HK-2 (cell line): Measurements from ENCODE around the gene DNAH11.
"Not testable (repeated sequence)": the region's sequence is repeated elsewhere in the genome, so short reads cannot be mapped to it uniquely, and the experiment has no call there.

Experiments
- DNase-seq: peaks from one replicate; pipeline ENCODE4 v3.0.0-alpha.2; 2018; ENCODE audit not compliant: unreplicated experiment

DNAH11 gene

DNA sequence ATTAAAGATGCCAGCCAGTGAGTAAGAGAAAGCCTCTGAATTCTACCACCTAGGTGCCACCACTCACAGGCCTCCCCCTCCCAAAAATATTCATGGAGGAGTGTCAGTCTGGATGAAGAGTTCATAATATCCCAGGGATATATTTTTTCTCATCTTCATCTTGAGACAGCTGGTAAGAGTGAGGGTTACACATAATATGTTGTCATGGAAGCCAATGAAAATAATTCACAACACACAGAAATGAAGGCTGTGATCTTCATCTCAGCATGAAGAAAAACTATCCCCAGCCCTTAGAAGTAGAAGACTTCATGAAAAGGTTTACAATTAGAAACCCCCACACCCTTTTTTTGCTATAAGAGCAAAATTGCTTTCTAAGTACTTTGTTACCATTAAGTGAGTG is 175.6 kb downstream of the DNAH11 start:
- no peak for DNase-seq

DNA sequence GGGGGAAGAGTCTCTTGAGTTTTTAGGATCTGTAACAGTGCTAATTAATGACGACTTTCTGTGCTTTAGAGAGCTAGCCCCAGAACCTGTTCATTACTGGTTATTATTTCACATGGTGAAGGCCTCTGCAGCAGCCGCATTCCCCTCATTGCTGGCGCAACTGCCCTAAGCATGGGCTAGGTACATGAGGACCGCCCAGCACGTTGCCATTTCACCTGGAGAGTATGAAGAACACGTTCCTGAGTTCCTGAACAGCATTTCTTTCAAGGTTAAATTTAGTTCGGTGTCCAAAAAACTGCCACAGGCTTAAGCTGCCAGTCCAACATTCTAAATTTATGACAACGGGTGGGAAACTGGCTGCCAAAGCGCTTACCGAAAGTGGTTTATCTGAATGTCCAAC is 177.0 kb downstream of the DNAH11 start:
- DNase-seq, result no peak

DNA sequence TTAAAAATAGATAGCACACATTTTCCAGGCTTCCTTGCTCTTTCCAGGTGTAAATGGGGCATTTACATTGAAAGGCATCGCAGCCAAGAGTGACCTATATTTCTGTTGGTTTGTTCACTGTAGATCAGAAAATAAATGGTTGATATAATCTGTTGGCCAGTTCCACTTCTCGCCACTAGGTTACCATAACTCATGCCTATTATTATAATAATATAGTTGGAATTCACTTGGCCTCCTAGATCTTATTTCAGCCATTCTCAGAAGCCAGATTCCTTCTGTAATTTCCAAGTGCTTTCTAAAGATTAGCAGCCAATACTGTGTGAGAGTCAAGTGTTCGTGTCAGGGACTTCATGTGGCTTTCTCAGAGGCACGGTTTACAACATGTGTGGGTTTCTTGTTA is 179.5 kb downstream of the DNAH11 start:
- DNase-seq, result no peak

DNA sequence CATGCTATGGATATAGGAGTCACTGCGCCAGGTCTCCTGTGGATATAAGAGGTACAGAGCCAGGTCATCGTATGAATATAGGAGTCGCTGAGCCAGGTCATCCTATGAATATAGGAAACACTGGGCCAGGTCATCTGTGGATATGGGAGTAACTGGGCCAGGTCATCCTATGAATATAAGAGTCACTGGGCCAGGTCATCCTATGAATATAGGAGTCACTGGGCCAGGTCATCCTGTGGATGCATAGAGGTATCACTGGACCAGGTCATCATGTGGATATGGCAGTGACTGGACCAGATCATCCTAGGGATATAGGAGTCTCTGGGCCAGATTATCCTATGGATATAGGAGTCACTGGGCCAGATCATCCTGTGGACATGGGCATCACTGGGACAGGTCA is 181.7 kb downstream of the DNAH11 start:
- no peak for DNase-seq

DNA sequence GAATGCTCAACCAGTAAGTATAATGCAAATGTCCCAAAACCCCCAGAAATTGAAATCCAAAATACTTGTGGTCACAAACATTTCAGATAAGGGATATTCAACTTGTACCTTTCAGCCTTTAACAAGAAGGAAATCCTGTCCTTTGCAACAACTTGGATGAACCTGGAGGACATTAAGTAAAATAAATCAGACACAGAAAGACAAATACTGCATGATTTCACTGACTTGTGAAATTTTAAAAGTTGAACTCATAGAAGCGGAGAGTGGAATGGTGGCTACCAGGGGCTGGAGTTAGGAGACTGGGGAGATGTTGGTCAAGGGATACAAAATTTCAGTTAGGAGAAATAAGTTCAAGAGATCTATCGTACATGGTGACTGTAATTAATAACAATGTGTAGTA is 187.6 kb downstream of the DNAH11 start:
- DNase-seq, result no peak

DNA sequence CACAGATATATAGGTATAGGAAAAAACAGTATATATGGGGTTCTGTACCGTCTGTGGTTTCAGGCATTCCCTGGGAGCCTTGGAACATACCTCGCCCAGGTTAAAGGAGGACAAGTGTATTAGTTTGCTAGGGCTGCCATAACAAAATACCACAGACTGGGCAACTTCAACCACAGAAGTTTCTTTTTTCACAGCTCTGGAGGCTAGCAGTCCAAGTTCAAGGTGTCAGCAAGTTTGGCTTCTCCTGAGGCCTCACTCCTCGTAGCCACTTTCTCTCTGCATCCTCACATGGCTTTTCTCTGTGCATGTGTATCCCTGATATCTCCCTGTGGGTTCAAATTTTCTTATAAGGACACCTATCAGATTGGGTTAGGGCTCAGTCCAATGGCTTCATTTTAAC is 189.1 kb downstream of the DNAH11 start:
- DNase-seq, result no peak

DNA sequence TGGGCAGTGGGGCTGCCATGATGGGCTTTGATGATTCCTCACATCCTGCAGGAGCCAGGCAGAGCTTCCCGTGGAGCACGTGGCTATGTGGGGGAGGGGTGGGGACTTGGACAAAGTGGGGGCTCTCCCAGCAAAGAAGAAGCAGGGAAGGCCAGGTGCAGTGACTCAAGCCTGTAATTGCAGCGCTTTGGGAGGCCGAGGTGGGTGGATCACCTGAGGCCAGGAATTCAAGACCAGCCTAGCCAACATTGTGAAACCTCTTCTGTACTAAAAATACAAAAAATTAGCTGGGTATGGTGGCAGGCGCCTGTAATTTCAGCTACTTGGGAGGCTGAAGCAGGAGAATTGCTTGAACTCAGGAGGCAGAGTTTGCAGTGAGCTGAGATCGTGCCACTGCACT is 190.1 kb downstream of the DNAH11 start:
- not testable (repeated sequence) for DNase-seq

DNA sequence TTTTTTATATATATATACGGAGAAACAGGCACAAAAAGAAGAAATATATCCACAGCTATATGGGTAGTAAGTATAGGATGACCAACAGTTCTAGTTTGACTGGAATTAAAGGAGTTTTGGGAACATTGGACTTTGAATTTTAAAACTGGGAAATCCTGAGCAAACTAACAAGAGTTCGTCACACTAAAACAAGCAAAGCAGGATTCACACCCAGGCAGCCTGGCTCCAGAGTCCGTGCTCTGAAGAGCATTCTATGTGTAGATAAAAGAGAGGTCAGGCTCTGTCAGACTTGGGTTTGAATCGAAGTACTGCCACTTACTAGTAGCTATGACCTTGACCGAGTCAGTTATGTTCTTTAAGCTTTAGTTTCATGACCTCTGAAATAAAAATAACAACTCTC is 191.0 kb downstream of the DNAH11 start:
- no peak for DNase-seq

DNA sequence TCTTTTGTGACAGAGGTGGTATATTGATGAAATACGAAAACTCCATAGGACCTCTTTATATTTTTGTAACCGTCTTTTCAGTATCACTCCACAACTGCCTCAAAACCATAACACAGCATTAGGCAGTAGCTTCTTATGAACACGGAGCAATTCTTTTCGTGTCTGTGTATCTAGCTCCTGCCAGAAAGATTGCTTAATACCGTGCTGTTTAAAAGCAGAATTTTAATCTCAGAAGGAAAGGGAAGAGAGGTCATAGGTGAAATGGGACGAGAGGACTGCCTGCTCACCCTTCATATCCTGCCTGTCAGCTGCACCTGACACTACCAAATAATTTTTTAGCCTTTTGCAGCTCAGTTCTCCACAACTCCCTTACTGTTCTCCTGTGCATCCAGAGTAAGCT is 200.7 kb downstream of the DNAH11 start:
- DNase-seq, result no peak

DNA sequence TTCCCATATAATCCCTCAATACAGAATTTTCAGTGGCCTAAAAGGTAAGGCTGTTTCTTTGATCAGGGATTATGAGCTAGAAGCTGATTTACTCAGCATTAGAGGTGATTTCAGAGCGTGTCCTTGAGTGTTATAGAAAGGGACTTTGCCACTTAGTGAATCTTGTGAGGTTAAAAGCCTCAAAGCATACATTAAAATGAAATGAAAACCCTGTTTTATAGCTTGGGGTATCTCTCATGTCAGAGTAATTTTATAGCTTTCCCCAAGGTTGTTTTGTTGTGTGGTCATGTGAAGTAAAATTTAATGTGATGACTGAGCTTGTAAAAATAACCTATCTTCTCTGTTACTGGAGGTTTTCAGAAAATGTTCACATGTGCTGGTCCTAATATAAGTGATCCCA is 204.1 kb downstream of the DNAH11 start:
- DNase-seq, result no peak

DNA sequence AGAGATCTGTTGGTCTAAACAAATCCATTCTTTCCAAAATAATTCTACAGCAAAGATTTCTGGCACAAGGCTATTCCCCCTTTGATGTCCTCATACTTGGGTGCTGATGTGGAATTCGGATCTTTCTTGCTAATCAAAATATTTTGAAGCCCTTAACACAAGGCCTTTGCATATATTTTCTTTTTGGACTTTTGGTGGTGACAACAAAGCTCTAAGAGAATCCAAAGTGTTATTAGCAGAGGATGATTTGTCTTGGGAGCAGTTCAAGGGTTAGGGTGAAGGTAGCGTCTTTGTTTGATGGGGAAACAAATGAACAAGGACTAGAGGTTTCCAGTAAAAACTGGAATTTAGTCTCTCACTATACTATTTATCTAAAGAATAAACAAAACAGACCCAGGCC is 205.0 kb downstream of the DNAH11 start:
- no peak for DNase-seq

DNA sequence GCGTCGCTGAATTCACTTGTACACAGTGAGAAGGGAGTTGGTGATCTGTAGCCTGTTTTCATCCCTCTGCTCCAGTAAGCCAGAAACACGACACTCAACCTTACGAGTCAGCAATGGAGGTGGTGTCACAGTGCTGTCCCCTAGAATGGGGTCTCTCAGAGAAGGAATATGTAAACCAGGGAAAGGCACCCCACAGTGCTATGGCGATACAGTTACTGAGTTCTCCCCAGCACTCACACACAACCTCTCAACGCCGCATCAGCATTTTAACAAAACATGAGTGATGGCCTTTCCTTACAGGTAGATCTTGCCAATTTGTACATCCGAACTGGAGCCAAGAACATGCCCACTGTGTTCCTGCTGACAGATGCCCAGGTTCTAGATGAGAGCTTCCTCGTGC is 206.5 kb downstream of the DNAH11 start:
- no peak for DNase-seq

DNA sequence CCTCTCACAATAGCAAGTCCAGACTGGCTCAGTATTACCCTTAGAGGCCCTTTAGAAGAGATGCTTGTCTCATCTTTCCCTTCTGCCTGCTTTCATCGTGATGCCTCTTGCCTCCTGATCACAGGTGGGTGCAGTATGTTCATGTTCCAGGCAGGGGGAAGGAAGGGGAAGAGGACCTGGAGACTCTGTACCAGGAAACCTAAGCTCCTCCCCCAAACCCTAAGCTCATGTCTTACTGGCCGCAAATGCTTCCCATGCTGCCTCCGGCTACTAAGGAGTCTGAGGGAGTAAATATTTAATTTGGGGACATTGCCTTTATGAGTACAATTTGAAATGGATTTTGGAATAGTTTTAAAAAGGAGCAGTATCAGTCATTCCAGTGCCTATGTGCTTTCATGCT is 210.2 kb downstream of the DNAH11 start:
- no peak for DNase-seq

DNA sequence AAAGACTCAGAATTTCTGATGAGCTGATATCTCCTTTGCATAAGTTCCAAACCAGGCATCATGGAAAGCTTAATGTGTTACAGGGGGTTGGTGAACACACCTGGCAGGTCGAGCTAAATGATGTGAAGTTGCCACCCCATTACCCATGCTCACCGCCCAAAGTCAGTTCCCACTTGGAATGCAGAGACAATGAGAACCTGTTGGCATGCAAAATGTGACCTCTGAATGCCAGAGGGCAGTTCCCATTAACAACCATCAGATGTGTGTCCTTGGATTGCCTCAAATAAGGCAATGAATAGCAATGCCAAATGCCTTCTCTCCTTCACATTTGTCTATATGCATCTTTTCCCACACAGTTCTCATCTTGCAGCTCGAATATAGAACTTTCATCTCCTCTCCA is 212.1 kb downstream of the DNAH11 start:
- DNase-seq, result no peak

DNA sequence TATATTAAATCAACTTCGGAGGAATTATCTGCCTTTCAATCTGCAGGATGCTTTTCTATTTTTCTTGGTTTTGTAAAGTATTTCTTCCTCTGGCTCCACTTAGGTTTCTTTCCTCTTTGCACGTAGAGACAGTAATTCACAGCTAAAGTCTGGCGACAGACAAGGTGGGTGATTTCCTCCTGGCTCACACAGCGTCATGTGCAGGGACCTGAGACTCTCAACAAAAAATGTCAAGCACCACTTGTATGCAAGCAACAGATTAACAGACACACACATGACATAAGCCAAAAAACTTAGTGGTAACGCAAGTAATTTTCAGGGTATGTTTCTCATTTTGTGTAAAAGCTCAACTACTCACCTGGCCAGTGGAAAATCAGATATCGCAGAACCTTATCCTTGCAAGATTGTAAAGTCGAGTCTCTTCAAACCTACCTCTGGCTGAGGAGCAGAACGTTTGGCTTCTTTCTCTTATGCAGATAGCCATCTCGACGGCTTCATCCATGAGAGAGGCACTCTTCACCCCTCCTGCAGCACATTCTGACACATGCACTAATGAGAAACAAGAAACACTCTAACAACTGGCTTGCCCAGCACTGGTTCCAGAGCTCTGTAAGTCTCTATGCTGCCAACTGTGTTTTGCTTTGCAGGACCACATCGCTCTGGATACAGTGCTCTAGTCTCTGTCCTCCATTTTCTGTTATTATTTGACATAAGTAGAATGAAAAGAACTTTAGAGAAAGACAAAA is 214.9 kb downstream of the DNAH11 start:
- no peak for DNase-seq

DNA sequence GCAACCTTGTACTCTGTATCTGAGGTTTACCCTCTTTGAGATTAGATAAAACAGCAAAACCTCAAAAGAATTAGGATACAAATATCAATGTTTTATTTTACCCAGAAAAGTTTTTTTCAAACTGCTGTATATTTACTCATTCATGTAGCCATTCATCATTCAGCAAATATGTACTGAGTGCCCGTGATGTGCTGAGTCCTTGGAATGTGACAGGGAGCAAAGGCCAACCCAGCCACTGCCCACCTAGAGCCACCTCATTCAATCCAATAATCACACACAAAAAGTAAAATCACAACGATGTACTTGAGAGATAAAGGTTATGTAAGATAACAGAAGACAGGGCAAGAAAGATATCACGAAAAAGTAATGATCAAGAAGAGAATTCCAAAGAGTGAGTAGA is 215.4 kb downstream of the DNAH11 start:
- DNase-seq, result no peak

DNA sequence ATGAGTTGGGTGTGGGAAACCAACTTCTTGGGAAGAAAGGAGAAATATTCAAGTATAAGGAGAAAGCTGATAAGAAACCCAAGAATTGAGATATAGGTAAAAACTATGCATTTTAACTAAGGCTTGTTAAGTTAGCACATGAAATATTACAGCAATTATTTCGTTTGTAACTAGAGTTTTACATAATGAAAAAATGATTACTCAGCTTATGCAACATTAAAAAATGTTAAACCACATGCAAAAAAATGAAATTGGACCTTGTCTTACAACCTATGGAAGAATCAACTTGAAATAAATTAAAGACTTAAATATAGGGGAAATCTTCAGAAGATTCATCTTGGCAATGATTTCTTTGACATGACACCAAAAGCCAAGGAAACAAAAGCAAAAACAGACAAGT is 219.6 kb downstream of the DNAH11 start:
- no peak for DNase-seq

DNA sequence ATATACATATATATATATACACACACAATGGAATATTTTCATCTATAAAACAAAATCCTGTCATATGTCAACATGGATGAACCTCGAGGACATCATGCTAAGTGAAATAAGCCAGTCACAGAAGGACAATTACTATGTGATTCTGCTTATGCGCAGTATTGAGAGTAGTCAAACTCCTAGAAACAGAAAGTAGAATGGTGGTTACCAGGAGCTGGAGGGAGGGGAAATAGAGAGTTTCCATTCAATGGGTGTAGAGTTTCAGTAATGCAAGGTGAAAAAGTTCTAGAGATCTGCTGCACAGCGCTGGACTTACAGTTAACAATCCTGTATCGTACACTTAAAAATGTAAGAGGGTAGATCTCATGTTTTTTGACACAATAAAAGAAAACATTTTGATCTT is 221.0 kb downstream of the DNAH11 start:
- no peak for DNase-seq

DNA sequence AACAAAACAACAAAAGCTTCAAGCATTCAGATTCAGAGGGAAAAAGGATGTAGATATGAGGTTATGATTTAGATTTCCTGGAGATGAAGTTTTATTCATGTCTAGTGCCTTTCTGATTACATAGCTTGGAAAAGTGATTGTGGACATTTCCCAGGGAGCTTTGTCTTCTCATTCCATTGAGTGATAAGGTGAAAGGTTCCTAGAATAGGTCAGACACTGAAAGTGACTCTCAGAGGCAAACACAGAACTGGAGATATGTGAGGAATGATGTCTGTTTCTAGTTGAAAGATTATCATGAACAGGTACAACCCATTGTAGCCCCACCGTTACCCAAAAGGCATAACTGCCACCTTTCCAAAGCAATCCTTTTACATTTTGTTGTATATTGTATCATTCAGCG is 223.4 kb downstream of the DNAH11 start:
- no peak for DNase-seq

DNA sequence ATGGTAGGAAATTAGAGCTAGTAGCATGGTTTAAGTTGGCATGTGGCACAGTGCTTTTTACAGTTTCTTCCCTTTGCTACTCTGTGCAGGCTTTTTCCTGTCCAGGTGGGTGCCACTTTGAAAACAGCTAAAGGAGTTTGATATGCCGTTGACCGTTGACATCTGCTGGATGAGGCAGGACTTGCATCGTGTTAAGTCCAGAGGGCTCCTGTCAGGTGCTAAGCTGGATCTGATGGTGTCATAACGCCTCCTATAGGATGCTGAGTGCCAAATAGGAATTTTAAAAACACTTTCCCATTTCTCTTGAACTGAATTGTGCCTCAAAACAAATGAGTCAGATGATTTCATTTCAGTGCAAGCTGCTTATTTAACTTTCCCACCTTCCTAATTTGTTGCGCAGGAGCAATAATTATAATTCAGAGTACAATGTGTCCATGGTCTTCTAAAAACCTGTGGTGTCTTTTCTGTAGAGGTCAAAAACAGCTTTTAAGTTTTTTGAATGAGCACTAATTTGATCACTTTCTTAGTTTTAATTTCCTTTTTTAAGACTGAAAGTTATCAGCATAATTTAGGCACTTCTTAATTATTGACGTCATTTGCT is 224.6 kb downstream of the DNAH11 start:
- peak; percentile 48 for DNase-seq

DNA sequence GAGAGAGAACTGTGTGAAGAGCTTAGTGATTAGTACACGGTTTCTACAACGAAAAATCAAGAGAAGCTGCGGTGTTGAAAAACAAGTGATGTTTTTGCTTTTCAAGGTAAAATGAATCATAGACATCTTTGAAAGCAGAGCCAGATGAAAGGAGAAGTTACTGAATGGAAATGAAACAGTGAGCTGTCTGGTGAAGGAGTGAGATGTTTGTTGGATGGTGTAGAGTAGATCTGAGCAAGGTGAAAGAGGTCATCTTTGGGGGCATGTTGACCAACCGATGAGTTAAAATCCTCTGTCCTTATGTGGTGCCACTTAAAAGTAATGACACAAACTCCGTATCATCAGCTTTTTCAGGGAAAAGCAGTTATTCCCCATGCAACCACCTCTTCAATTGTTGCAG is 225.4 kb downstream of the DNAH11 start:
- no peak for DNase-seq

DNA sequence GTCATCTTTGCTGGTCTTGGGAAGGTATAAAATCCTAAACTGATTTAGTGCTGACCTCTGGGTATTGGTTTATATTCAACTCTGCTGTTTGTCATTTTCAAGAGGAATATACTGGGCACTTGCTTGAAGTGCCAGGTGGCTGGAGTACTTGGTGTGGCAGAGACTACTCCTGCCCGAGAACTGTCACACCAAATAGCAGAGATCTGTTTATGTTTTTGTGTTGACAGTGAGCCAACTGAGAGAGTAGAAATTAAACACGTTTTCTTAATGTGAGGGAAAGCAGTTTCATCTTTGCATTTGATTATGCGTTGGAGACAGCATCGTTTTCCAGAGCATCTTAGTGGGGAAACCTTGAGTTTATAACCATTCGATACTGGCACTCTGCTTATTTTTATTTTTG is 228.4 kb downstream of the DNAH11 start:
- DNase-seq, result no peak

DNA sequence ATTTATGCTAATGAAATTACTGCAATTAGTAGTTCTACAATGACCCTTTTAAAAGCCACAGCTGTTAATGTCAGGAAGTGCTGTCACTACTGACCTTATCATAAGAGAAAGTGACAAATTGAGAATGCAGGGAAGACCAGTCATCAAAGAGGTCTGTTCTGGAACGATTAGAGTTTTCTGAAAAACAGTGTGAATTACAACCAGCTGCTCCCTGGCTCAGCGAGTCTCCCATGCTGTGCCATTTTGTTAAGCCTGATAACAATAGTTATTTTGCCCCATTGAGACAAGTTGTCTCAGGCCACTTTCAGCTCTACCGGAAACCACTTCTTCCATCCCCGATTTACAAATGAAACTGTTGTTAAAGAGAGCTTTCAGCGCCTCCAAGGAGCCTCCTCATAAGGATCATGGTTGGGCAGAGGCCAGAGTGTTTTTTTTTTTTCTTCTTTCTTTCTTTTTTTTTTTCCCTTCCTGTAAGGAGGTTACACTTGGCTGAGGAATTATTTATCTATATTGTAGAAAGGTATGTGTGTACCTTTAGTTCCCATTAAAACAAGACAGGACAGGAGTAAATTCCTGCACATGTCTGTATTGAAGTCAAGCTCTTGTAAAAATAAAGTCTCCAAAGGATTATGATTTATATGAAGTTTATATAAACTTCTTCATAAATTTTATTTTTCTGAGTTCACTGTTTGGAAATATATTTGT is 229.2 kb downstream of the DNAH11 start:
- no peak for DNase-seq
